ENCODE data around the gene SLC22A23. TPM values are rescaled to one million over a fixed set of nuclear protein-coding genes. Genes with fewer than 3 reads are reported as not detected.

The SLC22A23 gene
- total and polyA plus RNA-seq, 2 donors (not counting 1 experiment from before 2014, with no cell fraction given), result 0.18 to 1.4 TPM

DNA sequence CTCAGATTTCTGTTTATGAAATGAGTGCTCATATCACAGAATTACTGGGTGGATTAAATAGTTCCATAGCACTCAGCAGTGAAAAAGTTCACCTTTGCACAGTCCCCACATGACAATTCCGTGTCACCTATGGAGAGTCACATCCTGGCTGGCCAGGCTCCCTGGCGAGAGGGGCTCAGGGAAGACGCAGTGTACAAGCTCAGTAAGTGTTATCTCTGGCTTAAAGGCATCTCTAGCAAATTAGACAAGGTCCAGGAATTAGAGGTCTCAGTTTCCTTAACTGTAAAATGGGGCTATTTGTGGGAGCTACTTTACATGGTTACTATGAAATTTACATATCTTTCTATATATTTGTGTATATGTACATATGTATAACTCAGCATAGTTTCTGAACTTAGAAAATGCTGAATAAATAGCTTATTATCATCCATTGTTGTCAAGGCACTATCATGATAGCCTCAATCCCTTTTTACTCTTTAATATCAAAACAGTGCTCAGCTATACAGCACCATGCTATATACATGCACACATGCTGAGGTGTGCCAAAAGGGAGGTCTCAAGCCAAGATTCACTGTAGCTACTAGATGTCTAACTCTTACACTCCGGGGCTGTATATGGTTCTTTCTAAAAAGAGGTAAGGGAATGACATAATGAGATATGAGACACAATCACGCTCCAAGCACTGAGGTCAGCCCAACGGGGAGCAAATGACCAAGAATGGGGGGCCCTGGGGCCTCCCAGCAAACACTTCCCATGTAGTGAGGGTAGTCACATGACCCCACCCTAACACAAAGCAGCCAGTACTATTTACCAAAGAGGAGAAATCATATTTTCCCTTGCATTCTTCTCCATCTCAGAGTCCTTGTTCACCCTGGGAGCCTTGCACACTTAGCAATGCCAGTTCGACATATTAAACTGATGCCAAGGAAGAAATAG is 59.4 kb downstream of the SLC22A23 start:
- TF ChIP-seq EZH2 (IDR thresholded peaks at IDR 0.05; ENCODE audit: borderline replicate concordance, insufficient read depth, low read depth, low read length, poor library complexity, severe bottlenecking), result no peak
- TF ChIP-seq, protein P1, sequence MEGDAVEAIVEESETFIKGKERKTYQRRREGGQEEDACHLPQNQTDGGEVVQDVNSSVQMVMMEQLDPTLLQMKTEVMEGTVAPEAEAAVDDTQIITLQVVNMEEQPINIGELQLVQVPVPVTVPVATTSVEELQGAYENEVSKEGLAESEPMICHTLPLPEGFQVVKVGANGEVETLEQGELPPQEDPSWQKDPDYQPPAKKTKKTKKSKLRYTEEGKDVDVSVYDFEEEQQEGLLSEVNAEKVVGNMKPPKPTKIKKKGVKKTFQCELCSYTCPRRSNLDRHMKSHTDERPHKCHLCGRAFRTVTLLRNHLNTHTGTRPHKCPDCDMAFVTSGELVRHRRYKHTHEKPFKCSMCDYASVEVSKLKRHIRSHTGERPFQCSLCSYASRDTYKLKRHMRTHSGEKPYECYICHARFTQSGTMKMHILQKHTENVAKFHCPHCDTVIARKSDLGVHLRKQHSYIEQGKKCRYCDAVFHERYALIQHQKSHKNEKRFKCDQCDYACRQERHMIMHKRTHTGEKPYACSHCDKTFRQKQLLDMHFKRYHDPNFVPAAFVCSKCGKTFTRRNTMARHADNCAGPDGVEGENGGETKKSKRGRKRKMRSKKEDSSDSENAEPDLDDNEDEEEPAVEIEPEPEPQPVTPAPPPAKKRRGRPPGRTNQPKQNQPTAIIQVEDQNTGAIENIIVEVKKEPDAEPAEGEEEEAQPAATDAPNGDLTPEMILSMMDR (IDR thresholded peaks at IDR 0.05), result no peak
- no peak overlapping the region for H3K4me2 ChIP-seq (replicated peaks; ENCODE audit: low read depth, low read length, poor library complexity, severe bottlenecking)
- H3K27ac ChIP-seq (ENCODE audit: low read length in 2 of 2), result no peak overlapping the region
- H3K79me2 ChIP-seq (ENCODE audit: control insufficient read depth, insufficient read depth, low read length), result no peaks in the 10 kb centered on the region
- no peak overlapping the region for H2AFZ ChIP-seq (ENCODE audit: insufficient read depth, low read depth, low read length, poor library complexity, severe bottlenecking)
- no peaks in the 10 kb centered on the region for H3K4me1 ChIP-seq (ENCODE audit: control insufficient read depth in 2 of 2, insufficient read depth in 2 of 2, low read length in 2 of 2)
- DNase-seq (no peak), ATAC-seq (ENCODE audit: low read depth) (no peak)
- Mint-ChIP-seq H3K27ac (no peak overlapping the region), H3K9me3 (ENCODE audit: insufficient read depth) (no peaks in the 10 kb centered on the region), H3K4me1 (no peaks in the 10 kb centered on the region), H3K27me3 (peaks cover 6% of the 10 kb centered on the region), H3K4me3 (no peak overlapping the region)
- H3K9me3 ChIP-seq (ENCODE audit: control extremely low read depth in 1 of 3, control insufficient read depth in 2 of 3, insufficient read depth in 1 of 3, low read length in 2 of 3), result no peaks in the 10 kb centered on the region
- ChIA-PET POLR2A (interaction anchor here (0.6 kb wide), 1 partner anchor 61 kb away, joined by 6 read pairs; no protein-coding TSS in a partner anchor), CTCF (interaction anchor here (1.5 kb wide), 1 partner anchor 14 kb away, joined by 4 read pairs; no protein-coding TSS in a partner anchor)
- WGBS (ENCODE audit: insufficient coverage), result 90% methylated on average over 3 of the region's 7 CpGs
- intact Hi-C loops (cut with micrococcal nuclease), result no loop called here
- H3K9ac ChIP-seq (ENCODE audit: low read length), result no peak overlapping the region
- H4K20me1 ChIP-seq (ENCODE audit: control insufficient read depth, insufficient read depth, low read length, poor library complexity, severe bottlenecking), result no peaks in the 10 kb centered on the region
- no peak overlapping the region for H3K4me3 ChIP-seq (ENCODE audit: control extremely low read depth in 1 of 5, extremely low read depth in 1 of 5, insufficient read depth in 1 of 5, low read depth in 2 of 5, low read length in 4 of 5)
- no peaks in the 10 kb centered on the region for H3K36me3 ChIP-seq (replicated peaks in 1 of 2; ENCODE audit: control extremely low read depth in 1 of 2, control insufficient read depth in 1 of 2, extremely low read depth in 1 of 2, insufficient read depth in 2 of 2, low read length in 1 of 2)
- H3K27me3 ChIP-seq (replicated peaks in 1 of 4; ENCODE audit: control extremely low read depth in 1 of 4, control insufficient read depth in 3 of 4, insufficient read depth in 4 of 4, low read length in 3 of 4), result peaks cover 0 to 2% (median 0%) of the 10 kb centered on the region in 4 experiments
